Skeletal muscle tissue (tissue), 4 donors: Measurements from ENCODE around the gene NFATC2. TPM values are rescaled to one million over a fixed set of nuclear protein-coding genes. Genes with fewer than 3 reads are reported as not detected.

Source experiments
- H3K27ac ChIP-seq: one replicate; pipeline ENCODE4 v1.7.0; 2013; ENCODE audit warnings: mild to moderate bottlenecking, low read depth, low read length, inconsistent platforms
- H3K27me3 ChIP-seq, 3 donors: one replicate each; pipeline ENCODE4 v1.7.0; 2013; ENCODE audit warnings: low read length in 3 of 3; ENCODE audit not compliant: control insufficient read depth in 3 of 3, insufficient read depth in 3 of 3
- H3K36me3 ChIP-seq, 3 donors: one replicate each; pipeline ENCODE4 v1.7.0; 2013; ENCODE audit warnings: low read length in 3 of 3; ENCODE audit not compliant: control insufficient read depth in 3 of 3, insufficient read depth in 3 of 3
- H3K4me1 ChIP-seq, 3 donors: one replicate each; pipeline ENCODE4 v1.7.0; 2013; ENCODE audit warnings: low read length in 3 of 3, mild to moderate bottlenecking in 3 of 3; ENCODE audit not compliant: control insufficient read depth in 3 of 3, insufficient read depth in 3 of 3
- H3K4me3 ChIP-seq, 3 donors: one replicate each; pipeline ENCODE4 v1.7.0; 2013; ENCODE audit warnings: low read length in 3 of 3
- H3K9ac ChIP-seq, 3 donors: one replicate each; pipeline ENCODE4 v1.7.0; 2013; ENCODE audit warnings: low read length in 3 of 3, mild to moderate bottlenecking in 3 of 3, moderate library complexity in 2 of 3, low read depth in 1 of 3
- H3K9me3 ChIP-seq, 3 donors: one replicate each; pipeline ENCODE4 v1.7.0; 2013; ENCODE audit warnings: low read length in 3 of 3; ENCODE audit not compliant: control insufficient read depth in 3 of 3
- total RNA-seq: library from RNA; depleted of rRNA; stranded (reverse); fragments of >200 nt; gene quantifications from one replicate; pipeline ENCODE4 v1.2.3, GENCODE V29; 2014
- donor health status: Osteomylitis.

NFATC2 gene
- total RNA-seq, 1 donor from 2014 or later: 3.1 TPM

GRCh38 chr20:51450984-51451383 lies 91.5 kb downstream of the NFATC2 start:
- H3K36me3 ChIP-seq: peaks cover 2 to 11% (median 4%) of the 10 kb centered on the region in 3 donors
- H3K27me3 ChIP-seq: no peaks in the 10 kb centered on the region
- no peak overlapping the region for H3K4me3 ChIP-seq
- peaks cover 33 to 54% (median 37%) of the 10 kb centered on the region in 3 donors for H3K4me1 ChIP-seq
- H3K9ac ChIP-seq: no peak overlapping the region
- no peaks in the 10 kb centered on the region for H3K9me3 ChIP-seq
- H3K27ac ChIP-seq: no peak overlapping the region

GRCh38 chr20:51450221-51450712 lies 92.3 kb downstream of the NFATC2 start:
- Histone ChIP-seq H3K9ac (peak overlapping the region in 1 of 3 donors; percentile 24), H3K27ac (peak overlapping the region; percentile 83), H3K4me1 (peaks cover 35 to 60% (median 38%) of the 10 kb centered on the region in 3 donors), H3K36me3 (peaks cover 2 to 11% (median 4%) of the 10 kb centered on the region in 3 donors), H3K4me3 (no peak overlapping the region), H3K27me3 (no peaks in the 10 kb centered on the region), H3K9me3 (no peaks in the 10 kb centered on the region)

DNA sequence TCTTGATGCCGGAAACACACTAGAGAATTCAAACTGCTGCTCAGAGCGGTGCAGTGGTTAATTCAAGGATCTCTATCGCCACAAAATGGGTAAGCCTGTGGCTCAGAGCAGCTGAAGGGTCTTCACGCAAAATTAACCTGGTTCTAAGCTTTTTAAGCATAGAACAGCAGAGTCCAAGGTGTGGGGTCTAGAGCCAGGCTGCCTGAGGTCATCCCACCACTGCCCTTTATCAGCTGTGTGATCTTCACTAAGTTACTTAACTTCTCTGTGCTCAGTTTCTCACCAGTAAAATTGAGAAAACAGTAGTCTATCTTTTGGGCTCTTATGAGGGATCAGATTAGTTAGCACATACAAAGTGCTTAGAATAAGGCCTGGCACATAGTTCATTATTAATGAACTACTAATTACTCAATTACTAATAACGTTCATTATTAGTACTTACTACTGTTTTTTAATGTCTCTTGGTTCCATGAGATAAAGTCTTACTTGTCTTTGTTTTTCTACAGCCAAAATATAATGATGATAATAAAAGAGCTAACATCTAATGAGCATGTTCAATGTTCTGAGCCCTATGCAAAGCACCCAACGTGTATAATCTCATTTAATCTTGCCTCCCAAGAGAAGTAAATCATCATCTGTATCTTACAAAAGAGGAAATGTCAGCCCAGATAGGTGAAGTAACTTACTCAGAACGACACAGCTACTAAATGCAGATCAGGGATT lies 92.9 kb downstream of the NFATC2 start:
- no peaks in the 10 kb centered on the region for H3K9me3 ChIP-seq
- H3K4me1 ChIP-seq: peaks cover 38 to 60% (median 38%) of the 10 kb centered on the region in 3 donors
- H3K9ac ChIP-seq: peak overlapping the region; percentile 23 to 76 (median 47)
- no peaks in the 10 kb centered on the region for H3K27me3 ChIP-seq
- peaks cover 2 to 11% (median 4%) of the 10 kb centered on the region in 3 donors for H3K36me3 ChIP-seq
- H3K27ac ChIP-seq: peak overlapping the region; percentile 83
- H3K4me3 ChIP-seq: peak overlapping the region in 2 of 3 donors; percentile 15 to 57

DNA sequence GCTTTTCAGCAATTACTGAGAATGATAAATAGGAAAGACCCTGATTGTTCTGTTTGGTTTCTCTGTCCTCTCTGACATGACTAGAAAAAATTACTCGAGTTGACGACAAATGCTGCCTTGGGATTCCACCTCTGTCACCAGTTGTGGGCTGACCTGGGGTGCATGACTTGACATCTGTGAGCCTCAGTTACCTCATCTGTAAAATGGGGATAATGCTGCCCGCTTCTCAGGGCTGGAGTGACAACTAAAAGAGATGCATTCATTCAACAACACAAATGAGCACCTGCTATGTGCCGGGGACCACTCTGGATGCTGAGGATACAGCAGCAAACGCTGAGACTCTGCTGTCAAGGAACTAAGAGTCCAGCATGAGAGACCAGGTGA lies 94.8 kb downstream of the NFATC2 start:
- Histone ChIP-seq H3K9me3 (no peaks in the 10 kb centered on the region), H3K27me3 (no peaks in the 10 kb centered on the region), H3K4me3 (no peak overlapping the region), H3K9ac (peak overlapping the region in 1 of 3 donors; percentile 36), H3K4me1 (peaks cover 39 to 56% (median 40%) of the 10 kb centered on the region in 3 donors), H3K27ac (peak overlapping the region; percentile 83), H3K36me3 (peaks cover 0 to 4% (median 0%) of the 10 kb centered on the region in 3 donors)

GRCh38 chr20:51447097-51447764 lies 95.3 kb downstream of the NFATC2 start:
- peaks cover 39 to 50% (median 40%) of the 10 kb centered on the region in 3 donors for H3K4me1 ChIP-seq
- H3K4me3 ChIP-seq: no peak overlapping the region
- peaks cover 0 to 1% (median 0%) of the 10 kb centered on the region in 3 donors for H3K36me3 ChIP-seq
- peak overlapping the region; percentile 83 for H3K27ac ChIP-seq
- H3K9ac ChIP-seq: peak overlapping the region in 2 of 3 donors; percentile 34 to 36
- no peaks in the 10 kb centered on the region for H3K9me3 ChIP-seq
- no peaks in the 10 kb centered on the region for H3K27me3 ChIP-seq

- no peaks in the 10 kb centered on the region for H3K9me3 ChIP-seq
- no peak overlapping the region for H3K27ac ChIP-seq
- H3K4me3 ChIP-seq: no peak overlapping the region
- no peaks in the 10 kb centered on the region for H3K36me3 ChIP-seq
- H3K4me1 ChIP-seq: peaks cover 39 to 50% (median 40%) of the 10 kb centered on the region in 3 donors
- H3K9ac ChIP-seq: peak overlapping the region in 2 of 3 donors; percentile 4 to 30
- H3K27me3 ChIP-seq: no peaks in the 10 kb centered on the region
Observed at GRCh38 chr20:51446656-51447055, 95.9 kb downstream of the NFATC2 start.

GRCh38 chr20:51446230-51446629 lies 96.3 kb downstream of the NFATC2 start:
- H3K9me3 ChIP-seq: no peaks in the 10 kb centered on the region
- H3K4me1 ChIP-seq: peaks cover 39 to 50% (median 40%) of the 10 kb centered on the region in 3 donors
- peak overlapping the region in 1 of 3 donors; percentile 30 for H3K9ac ChIP-seq
- no peaks in the 10 kb centered on the region for H3K27me3 ChIP-seq
- H3K27ac ChIP-seq: no peak overlapping the region
- no peak overlapping the region for H3K4me3 ChIP-seq
- no peaks in the 10 kb centered on the region for H3K36me3 ChIP-seq

DNA sequence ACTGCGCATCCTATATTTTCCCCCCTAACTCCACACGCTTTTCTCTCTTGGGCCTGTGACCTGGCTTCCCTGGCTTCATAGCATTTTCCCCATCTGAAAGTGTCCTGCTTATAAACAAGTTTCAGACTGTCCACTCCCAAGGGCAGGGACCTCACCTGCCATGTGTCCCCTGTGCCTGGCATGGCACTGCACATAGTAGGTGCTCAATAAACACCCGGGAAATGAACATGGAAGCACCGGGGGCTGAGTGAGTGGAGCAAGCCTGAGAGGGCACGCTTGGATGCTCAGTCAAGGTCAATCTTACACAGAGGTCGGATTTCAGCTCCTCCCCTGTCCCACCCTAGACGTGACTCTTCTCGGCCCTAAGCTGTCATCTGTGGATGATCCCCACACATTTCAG lies 96.9 kb downstream of the NFATC2 start:
- Histone ChIP-seq H3K36me3 (no peaks in the 10 kb centered on the region), H3K9ac (no peak overlapping the region), H3K4me3 (no peak overlapping the region), H3K4me1 (peaks cover 39 to 50% (median 40%) of the 10 kb centered on the region in 3 donors), H3K9me3 (no peaks in the 10 kb centered on the region), H3K27ac (no peak overlapping the region), H3K27me3 (no peaks in the 10 kb centered on the region)

DNA sequence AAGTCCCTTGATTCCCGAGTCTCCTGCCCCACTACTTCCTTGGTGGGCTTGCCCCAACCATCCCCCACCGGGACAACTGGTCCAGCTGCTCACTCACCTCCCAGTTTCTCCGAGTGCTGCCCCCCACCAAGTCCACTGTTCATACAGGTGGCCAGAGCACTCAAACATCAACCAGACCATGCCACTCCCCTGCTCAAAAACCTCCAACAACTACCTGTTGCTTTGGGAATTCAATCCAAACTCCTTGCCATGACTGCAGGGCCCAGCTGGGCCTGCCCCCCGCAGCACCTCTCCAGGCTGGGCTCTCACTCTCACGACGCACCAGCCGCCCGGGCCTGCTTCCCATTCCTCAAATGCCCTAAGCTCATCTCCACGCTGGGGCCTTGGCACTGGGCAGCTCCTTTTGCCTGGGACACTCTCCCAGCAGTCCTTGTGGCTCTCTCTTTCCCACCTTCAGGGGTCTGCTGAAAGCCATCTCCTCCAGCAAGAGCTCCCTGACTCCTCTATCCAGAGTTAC lies 97.5 kb downstream of the NFATC2 start:
- no peaks in the 10 kb centered on the region for H3K27me3 ChIP-seq
- no peaks in the 10 kb centered on the region for H3K9me3 ChIP-seq
- peaks cover 37 to 45% (median 40%) of the 10 kb centered on the region in 3 donors for H3K4me1 ChIP-seq
- no peaks in the 10 kb centered on the region for H3K36me3 ChIP-seq
- no peak overlapping the region for H3K9ac ChIP-seq
- no peak overlapping the region for H3K27ac ChIP-seq
- H3K4me3 ChIP-seq: no peak overlapping the region

GRCh38 chr20:51444467-51444866 lies 98.1 kb downstream of the NFATC2 start:
- Histone ChIP-seq H3K36me3 (no peaks in the 10 kb centered on the region), H3K4me3 (no peak overlapping the region), H3K9me3 (no peaks in the 10 kb centered on the region), H3K4me1 (peaks cover 35 to 43% (median 40%) of the 10 kb centered on the region in 3 donors), H3K27ac (no peak overlapping the region), H3K27me3 (no peaks in the 10 kb centered on the region), H3K9ac (no peak overlapping the region)
